ENCODE results near the gene MATCAP1. TPM values are rescaled to one million over a fixed set of nuclear protein-coding genes. Genes with fewer than 3 reads are reported as not detected.
A peak's percentile ranks its signal among the peaks of the same experiment; 100 is the strongest.

MATCAP1 gene
- total and polyA plus RNA-seq, 2 of the 13 experiments (the other 11 are each of a cell fraction or from before 2014, with no cell fraction given) = 11.2 to 24.5 TPM

GRCh38 chr16:67155295-67156142, 28.2 kb downstream of the MATCAP1 start (continued):
- TF ChIP-seq STAT6 (CRISPR knock-in tag; IDR thresholded peaks at IDR 0.05; ENCODE audit: borderline replicate concordance) = no peak
- no peak; the same call in 1 of the 2 replicates for TF ChIP-seq CHD2 (IDR thresholded peaks at IDR 0.05; ENCODE audit: low read depth, low read length)
- no peak for TF ChIP-seq RARA (CRISPR knock-in tag; IDR thresholded peaks at IDR 0.05)
- TF ChIP-seq HOXD1 (CRISPR knock-in tag; IDR thresholded peaks at IDR 0.05) = no peak; the same call in 1 of the 2 replicates
- TF ChIP-seq ZNF281 (CRISPR knock-in tag; IDR thresholded peaks at IDR 0.05; ENCODE audit: borderline replicate concordance) = no peak
- TF ChIP-seq PHB2 (IDR thresholded peaks at IDR 0.05; ENCODE audit: partially characterized antibody) = no peak
- TF ChIP-seq CENPT (CRISPR knock-in tag; IDR thresholded peaks at IDR 0.05; ENCODE audit: low read depth) = peak; percentile 18; the same call in 1 of the 2 replicates
- TF ChIP-seq ATF4 (CRISPR knock-in tag; IDR thresholded peaks at IDR 0.05) = no peak
- peak; percentile 73; the same call in 1 of the 2 replicates for TF ChIP-seq TFAP4 (IDR thresholded peaks at IDR 0.05; ENCODE audit: borderline replicate concordance, low read depth)
- no peak for TF ChIP-seq SMYD3 (CRISPR knock-in tag; IDR thresholded peaks at IDR 0.05)
- TF ChIP-seq GLMP (CRISPR knock-in tag; IDR thresholded peaks at IDR 0.05; ENCODE audit: borderline replicate concordance) = no peak
- no peak for TF ChIP-seq ZFYVE20 (CRISPR knock-in tag; IDR thresholded peaks at IDR 0.05; ENCODE audit: borderline replicate concordance, low read depth)
- no peak for TF ChIP-seq ARID3A (IDR thresholded peaks at IDR 0.05; ENCODE audit: low read depth, low read length)
- no peak for TF ChIP-seq IKZF5 (CRISPR knock-in tag; IDR thresholded peaks at IDR 0.05)
- no peak for TF ChIP-seq RFX3 (CRISPR knock-in tag; IDR thresholded peaks at IDR 0.05)
- TF ChIP-seq KLF12 (CRISPR knock-in tag; IDR thresholded peaks at IDR 0.05; ENCODE audit: borderline replicate concordance) = 0 out of 2 replicates have a peak, but pooled peaks have one; percentile 70

All from HepG2 (cell line).